Transverse colon (tissue), 4 donors: Measurements from ENCODE around the gene PRDM11. TPM values are rescaled to one million over a fixed set of nuclear protein-coding genes. Genes with fewer than 3 reads are reported as not detected.
A peak's percentile ranks its signal among the peaks of the same experiment; 100 is the strongest.

Source experiments
- DNase-seq: peaks from one replicate; pipeline ENCODE4 v3.0.0-alpha.2; 2019
- H3K27ac ChIP-seq, 4 donors: fragments of 200-600 bp; sonication (generic); 2 replicates each; pipeline ENCODE4 v1.5.1; 2016 to 2018; ENCODE audit warnings: inconsistent platforms in 4 of 4
- H3K27me3 ChIP-seq: fragments of 200-600 bp; sonication (generic); 2 replicates; pipeline ENCODE4 v1.5.1; 2017; ENCODE audit warnings: inconsistent platforms
- H3K36me3 ChIP-seq, 4 donors: fragments of 200-600 bp; sonication (generic); 2 replicates each; pipeline ENCODE4 v1.5.1; 2017 to 2019; ENCODE audit warnings: inconsistent platforms in 4 of 4
- H3K4me1 ChIP-seq, 4 donors: fragments of 200-600 bp; sonication (generic); 2 replicates each; pipeline ENCODE4 v1.5.1; 2017 to 2020; ENCODE audit warnings: inconsistent platforms in 4 of 4
- H3K4me3 ChIP-seq, 4 donors: fragments of 200-600 bp; sonication (generic); 1 replicate in 1 of 4; 2 replicates in 3 of 4; pipeline versions ENCODE4 v1.5.1 to v1.6.1; 2017 to 2019; ENCODE audit warnings: inconsistent platforms in 4 of 4
- H3K9me3 ChIP-seq, 2 donors: fragments of 200-600 bp; sonication (generic); 2 replicates each; pipeline ENCODE4 v1.5.1; 2017 to 2019; ENCODE audit warnings: inconsistent platforms in 2 of 2
- EP300 ChIP-seq: sonication (generic); formaldehyde crosslinking; IDR thresholded peaks from one replicate; pipeline ENCODE4 v1.6.1; 2017; ENCODE audit warnings: antibody characterized with exemption, low read depth
- POLR2A ChIP-seq: fragments of 450-650 bp; IDR thresholded peaks from one replicate; pipeline ENCODE4 v1.6.1; 2016; ENCODE audit warnings: antibody characterized with exemption, mild to moderate bottlenecking, moderate library complexity
- POLR2AphosphoS5 ChIP-seq, 3 donors: sonication (generic); formaldehyde crosslinking; IDR thresholded peaks; one replicate each; pipeline ENCODE4 v1.6.1; 2016; ENCODE audit warnings: antibody characterized with exemption in 3 of 3
- WGBS, 2 donors: methylation state at CpG; one replicate each; pipeline ENCODE4 v1.1.5; 2018; ENCODE audit warnings: low coverage in 1 of 2; 5-methylcytosine and 5-hydroxymethylcytosine counted together
- in situ Hi-C, 4 donors: fragments of 200-750 bp; cut with MboI; loops; one replicate each; pipeline versions ENCODE4 v1.15.0 to v1.15.1; 2017; ENCODE audit warnings: low sequenced_read_pairs in 3 of 4, low pct_ligation_motif_present in 1 of 4, low pct_unique_long_range_greater_than_20kb in 1 of 4
- intact Hi-C: fragments of 100-400 bp; cut with DNase I; formaldehyde crosslinking; loops from one replicate; pipeline ENCODE4 v1.15.1; 2023; ENCODE audit warnings: low total_unique reads
- total RNA-seq, 4 donors: library from RNA; depleted of rRNA; stranded (reverse); fragments of >200 nt; gene quantifications; one replicate each; pipeline ENCODE4 v1.1.0, GENCODE V29; 2016
- TF ChIP-seq, protein P1 (sequence below), 5 experiments: fragments of 200-600 bp in 3 of 5; fragments of 450-650 bp in 2 of 5; sonication (generic) in 3 of 5; IDR thresholded peaks; 1 replicate in 2 of 5; 2 replicates in 3 of 5; pipeline ENCODE4 v1.5.1; 2016 to 2017; ENCODE audit warnings: antibody characterized with exemption in 5 of 5, inconsistent platforms in 3 of 5, mild to moderate bottlenecking in 2 of 5, moderate library complexity in 1 of 5

The PRDM11 gene
- total RNA-seq, 4 donors from 2014 or later: 5.0 to 11.2 (median 7.9) TPM

DNA sequence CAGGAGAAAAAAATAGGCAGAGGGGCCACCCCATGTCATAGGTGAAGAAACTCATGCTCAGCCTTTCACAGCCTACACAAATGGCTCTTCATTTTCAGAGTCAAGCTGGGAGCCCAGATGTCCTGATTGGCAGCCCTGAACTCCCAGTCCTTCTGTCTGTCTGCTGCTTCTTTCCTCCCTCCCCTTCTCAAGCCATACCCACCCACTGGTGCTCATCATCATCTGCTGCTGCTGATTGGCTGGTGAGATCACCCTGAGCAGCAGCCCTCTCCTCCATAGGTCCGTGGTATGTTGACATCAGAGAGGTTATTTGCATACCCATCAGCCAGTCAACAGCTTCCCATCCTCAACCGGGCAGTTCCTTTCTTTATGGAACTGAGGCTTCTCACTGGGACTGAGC, 46.1 kb upstream of the PRDM11 start:
- in situ Hi-C loops: loop anchor here in 3 of 4 donors (5.0 to 10.0 kb wide), 3 partner anchors 163 to 234 kb away; no protein-coding TSS in a partner anchor
- Histone ChIP-seq H3K4me1 (peaks cover 0 to 12% (median 0%) of the 10 kb centered on the region in 4 donors), H3K27me3 (peaks cover 10% of the 10 kb centered on the region), H3K36me3 (no peaks in the 10 kb centered on the region), H3K27ac (no peak overlapping the region), H3K4me3 (no peak overlapping the region), H3K9me3 (no peaks in the 10 kb centered on the region)
- intact Hi-C loops: no loop called here
- TF ChIP-seq POLR2A (no peak), POLR2AphosphoS5 (IDR thresholded peaks at IDR 0.05) (no peak), EP300 (no peak)
- TF ChIP-seq, protein P1, sequence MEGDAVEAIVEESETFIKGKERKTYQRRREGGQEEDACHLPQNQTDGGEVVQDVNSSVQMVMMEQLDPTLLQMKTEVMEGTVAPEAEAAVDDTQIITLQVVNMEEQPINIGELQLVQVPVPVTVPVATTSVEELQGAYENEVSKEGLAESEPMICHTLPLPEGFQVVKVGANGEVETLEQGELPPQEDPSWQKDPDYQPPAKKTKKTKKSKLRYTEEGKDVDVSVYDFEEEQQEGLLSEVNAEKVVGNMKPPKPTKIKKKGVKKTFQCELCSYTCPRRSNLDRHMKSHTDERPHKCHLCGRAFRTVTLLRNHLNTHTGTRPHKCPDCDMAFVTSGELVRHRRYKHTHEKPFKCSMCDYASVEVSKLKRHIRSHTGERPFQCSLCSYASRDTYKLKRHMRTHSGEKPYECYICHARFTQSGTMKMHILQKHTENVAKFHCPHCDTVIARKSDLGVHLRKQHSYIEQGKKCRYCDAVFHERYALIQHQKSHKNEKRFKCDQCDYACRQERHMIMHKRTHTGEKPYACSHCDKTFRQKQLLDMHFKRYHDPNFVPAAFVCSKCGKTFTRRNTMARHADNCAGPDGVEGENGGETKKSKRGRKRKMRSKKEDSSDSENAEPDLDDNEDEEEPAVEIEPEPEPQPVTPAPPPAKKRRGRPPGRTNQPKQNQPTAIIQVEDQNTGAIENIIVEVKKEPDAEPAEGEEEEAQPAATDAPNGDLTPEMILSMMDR (IDR thresholded peaks at IDR 0.05): no peak
- WGBS, 2 donors: 22% methylated on average over 2 of the region's 2 CpGs; no CpG with 5 or more reads in 1 of the 2 donors
- no peak for DNase-seq

DNA sequence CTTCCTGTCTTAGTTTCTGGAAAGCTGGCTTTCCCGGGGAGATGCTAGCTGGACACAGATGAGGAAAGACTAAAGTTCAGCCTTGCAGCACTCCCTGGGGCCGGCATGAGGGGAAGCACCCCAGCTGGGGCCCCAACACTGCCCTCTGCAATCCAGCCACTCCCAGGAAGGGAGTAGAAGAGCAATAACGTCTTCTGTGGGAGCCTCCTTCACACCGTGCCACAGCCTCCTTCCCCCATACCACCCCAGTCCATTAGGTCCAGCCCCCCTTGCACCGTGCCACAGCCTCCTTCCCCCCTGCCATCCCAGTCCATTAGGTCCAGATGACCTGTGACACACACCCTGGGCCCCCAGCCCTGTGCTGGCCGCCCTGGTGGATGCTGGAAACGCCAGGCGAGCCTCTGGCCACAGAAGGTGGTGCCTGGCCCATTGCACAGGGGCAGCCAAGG, 44.1 kb upstream of the PRDM11 start:
- TF ChIP-seq, protein P1 (IDR thresholded peaks at IDR 0.05): no peak
- TF ChIP-seq POLR2A (no peak), EP300 (no peak), POLR2AphosphoS5 (IDR thresholded peaks at IDR 0.05) (no peak)
- peaks cover 0 to 12% (median 0%) of the 10 kb centered on the region in 4 donors for H3K4me1 ChIP-seq
- H3K9me3 ChIP-seq: no peaks in the 10 kb centered on the region
- peaks cover 13% of the 10 kb centered on the region for H3K27me3 ChIP-seq
- H3K36me3 ChIP-seq: no peaks in the 10 kb centered on the region
- no peak for DNase-seq
- in situ Hi-C loops: loop anchor here in 3 of 4 donors (5.0 to 10.0 kb wide), 3 partner anchors 165 to 232 kb away; no protein-coding TSS in a partner anchor
- WGBS, 2 donors: 36% methylated on average over 8 of the region's 8 CpGs; no CpG with 5 or more reads in 1 of the 2 donors
- no peak overlapping the region for H3K27ac ChIP-seq
- intact Hi-C loops: loop anchor here (2.0 kb wide), 1 partner anchor 166 kb away; no protein-coding TSS in a partner anchor
- H3K4me3 ChIP-seq: no peak overlapping the region

DNA sequence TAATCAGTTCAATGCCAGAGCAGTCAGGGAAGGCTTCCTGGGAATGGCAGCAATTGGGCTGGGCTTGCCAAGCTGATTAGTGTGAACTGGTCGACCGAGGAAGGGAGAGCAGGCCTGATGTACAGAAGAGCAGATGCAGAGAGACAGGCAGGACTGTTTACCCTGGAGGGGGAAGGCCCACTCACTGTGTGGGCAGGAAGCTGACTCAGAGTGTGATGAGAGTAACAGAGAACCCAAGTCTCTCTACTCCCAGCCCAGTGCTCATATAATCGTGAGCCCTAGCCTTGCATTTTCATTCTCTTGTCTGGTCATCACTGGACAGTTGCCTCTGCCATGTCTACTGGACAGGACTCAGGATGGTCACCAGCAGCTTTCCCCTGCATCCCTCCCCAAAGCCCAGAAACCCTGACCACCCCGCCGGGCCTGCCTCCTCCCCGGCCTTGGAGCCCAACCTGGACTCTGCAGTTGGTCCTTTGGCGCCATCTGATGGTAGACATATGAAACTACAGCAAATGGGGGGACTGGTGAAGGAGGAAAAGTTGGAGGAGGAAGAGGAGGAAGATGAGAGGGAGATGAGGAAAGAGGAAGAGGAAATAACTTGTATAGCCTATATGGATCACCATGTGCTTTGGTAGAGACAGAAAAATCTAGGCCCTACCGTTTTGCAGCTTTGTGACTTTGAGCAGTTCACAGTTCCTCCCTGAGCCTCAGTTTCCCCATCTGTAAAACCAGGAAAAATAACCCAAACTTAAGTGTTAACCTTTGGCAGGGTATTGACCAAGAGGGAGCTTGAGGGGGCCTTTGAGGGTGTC, 43.4 kb upstream of the PRDM11 start:
- in situ Hi-C loops: loop anchor here in 3 of 4 donors (5.0 to 10.0 kb wide), 3 partner anchors 166 to 232 kb away; no protein-coding TSS in a partner anchor

More for the DNA sequence above, 43.4 kb upstream of the PRDM11 start:
- Histone ChIP-seq H3K27me3 (peaks cover 13% of the 10 kb centered on the region), H3K4me3 (peak overlapping the region in 1 of 4 donors; percentile 5), H3K4me1 (peaks cover 0 to 12% (median 0%) of the 10 kb centered on the region in 4 donors), H3K9me3 (no peaks in the 10 kb centered on the region), H3K27ac (no peak overlapping the region), H3K36me3 (no peaks in the 10 kb centered on the region)
- peak; percentile 51 for DNase-seq
- intact Hi-C loops: loop anchor here (2.0 kb wide), 1 partner anchor 166 kb away; no protein-coding TSS in a partner anchor
- TF ChIP-seq POLR2AphosphoS5 (IDR thresholded peaks at IDR 0.05) (no peak), POLR2A (no peak)
- TF ChIP-seq, protein P1 (IDR thresholded peaks at IDR 0.05): peak; percentile 93 to 98 (median 96)
- 0 to 8% methylated on average over 6 to 8 of the region's 8 CpGs for WGBS, 2 donors
